Prostate gland (tissue), 2 donors: ENCODE data around the gene SIDT2.
"Not testable (repeated sequence)": the region's sequence is repeated elsewhere in the genome, so short reads cannot be mapped to it uniquely, and the experiment has no call there.

ENCODE experiments used
- CTCF ChIP-seq, 4 experiments: fragments of 200-600 bp in 2 of 4; fragments of 450-650 bp in 2 of 4; sonication (generic) in 2 of 4; IDR thresholded peaks; 1 replicate in 3 of 4; 2 replicates in 1 of 4; pipeline ENCODE4 v1.5.1; 2016 to 2019; ENCODE audit warnings: antibody characterized with exemption in 4 of 4, mild to moderate bottlenecking in 2 of 4, moderate library complexity in 2 of 4
- POLR2A ChIP-seq: fragments of 450-650 bp; IDR thresholded peaks from one replicate; pipeline ENCODE4 v1.6.1; 2016; ENCODE audit warnings: antibody characterized with exemption, mild to moderate bottlenecking
- POLR2AphosphoS5 ChIP-seq: sonication (generic); formaldehyde crosslinking; IDR thresholded peaks from one replicate; pipeline ENCODE4 v1.6.1; 2017; ENCODE audit warnings: antibody characterized with exemption

DNA sequence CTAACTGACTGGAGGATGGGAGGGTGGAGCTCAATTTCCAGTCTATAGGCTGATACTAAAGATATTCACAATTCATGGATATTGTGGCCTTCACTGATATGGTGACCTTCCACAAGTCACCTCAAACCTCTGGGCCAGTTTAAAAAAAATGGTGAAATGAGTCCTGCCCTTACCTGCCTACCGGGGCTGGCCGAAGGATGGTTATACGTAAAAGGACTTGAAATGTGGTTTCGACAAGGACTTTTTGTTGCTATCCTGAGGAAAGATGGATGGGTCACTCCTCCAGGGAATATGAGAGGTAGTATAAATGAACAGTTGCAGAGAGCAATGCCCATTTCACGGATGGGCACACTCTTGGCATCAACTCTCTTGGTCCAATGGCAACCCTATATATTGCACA lies 28.9 kb downstream of the SIDT2 start:
- TF ChIP-seq CTCF (IDR thresholded peaks at IDR 0.05); POLR2A; POLR2AphosphoS5: not testable (repeated sequence)
